Activated T-cell treated with anti-CD3 and anti-CD28 coated beads for 1 hour (primary cell): ENCODE measurements around the gene TPST2.
A peak's percentile ranks its signal among the peaks of the same experiment; 100 is the strongest.

Experiments
- DNase-seq: peaks from one replicate; pipeline ENCODE4 v3.0.0-alpha.2; 2020; ENCODE audit warnings: low read depth

Gene TPST2

DNA sequence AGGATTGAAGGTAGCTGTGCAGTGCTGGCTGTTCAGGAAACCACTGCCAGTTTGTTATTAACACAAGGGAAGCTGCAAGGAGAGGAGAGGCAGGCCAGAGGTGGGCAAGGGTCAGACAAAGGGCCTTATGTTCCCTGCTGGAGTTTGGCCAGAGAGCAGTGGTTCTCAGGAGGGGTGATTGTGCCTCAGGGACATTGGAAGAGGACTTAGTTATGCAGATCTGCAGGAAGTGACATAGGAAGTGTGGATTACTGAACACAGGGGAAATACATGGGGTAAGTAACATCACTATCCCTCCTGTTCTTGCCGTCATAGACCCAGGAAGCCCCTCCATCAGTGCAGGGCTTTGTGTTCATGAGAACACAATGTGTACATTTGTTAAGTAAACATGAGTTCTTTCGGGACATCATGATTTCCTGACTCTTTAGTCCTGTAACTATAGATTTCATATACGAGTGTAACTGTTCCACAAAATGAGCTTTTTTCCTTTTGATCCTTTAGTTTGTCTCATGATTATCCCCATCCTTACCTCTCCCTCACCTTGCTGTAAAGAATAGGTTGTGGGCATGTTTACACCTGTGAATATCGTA lies 100.4 kb downstream of the TPST2 start:
- no peak for DNase-seq

DNA sequence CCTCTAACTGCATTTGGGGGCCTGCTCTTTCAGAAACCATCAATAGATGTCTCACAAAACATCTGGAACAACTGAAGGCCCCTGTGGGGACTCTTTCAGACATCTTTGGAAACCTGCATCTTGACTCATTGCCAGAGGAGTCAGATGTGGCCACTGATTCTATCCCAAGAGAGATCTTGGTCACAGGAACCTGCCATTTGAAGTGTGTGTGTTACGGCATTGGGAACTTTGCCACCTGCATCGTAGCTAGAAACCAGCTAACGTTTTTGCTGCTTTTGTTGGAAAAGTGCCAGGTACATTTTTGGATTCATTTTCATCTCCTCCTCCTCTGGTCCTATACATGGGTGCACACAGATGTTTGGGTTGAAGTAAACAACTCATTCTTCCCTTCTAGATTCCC lies 101.9 kb downstream of the TPST2 start:
- no peak for DNase-seq

DNA sequence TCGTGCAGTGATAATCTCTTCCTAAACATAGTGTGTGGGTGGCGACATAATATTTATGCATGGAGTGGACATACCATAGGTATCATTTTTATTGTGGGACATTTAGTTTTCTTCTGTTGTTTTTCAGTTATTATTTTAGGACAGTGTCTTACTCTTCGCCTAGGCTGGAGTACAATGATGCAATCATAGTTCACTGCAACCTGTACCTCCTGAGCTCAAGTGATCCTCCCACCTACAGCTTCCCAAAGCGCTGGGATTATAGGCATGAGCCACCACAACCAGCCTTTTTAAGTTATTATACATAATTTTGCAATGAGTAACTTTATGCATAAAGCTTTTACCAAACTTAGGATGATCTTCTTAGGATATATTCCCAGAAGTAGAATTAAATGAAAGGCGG lies 103.5 kb downstream of the TPST2 start:
- no peak for DNase-seq

DNA sequence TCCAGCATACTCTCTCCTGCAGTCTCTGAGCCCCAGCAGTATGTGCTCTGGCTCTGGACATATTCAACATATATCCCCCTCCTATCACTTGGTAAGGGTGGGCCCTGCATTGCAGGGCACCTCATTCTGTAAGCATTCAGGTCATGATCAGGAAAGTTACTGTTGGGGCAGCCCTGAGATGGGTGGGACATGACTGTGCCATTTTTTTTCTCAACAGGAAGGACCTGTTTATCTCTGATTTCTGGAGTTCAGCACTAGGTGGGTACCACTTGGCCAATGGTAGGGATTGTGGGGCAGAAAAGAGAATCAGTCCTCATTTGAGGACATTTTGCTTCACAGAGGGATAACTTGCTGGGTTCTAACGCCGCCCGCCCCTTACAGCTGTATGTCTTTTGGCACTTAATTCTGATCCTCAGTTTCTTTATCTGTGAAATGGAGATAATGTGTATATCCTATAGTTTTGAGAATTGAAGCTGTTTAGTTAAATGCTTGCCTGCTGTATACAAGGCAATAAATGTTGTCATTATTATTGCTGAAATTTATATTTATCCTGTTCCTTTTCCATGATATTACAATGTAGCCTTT lies 104.0 kb downstream of the TPST2 start:
- no peak for DNase-seq

DNA sequence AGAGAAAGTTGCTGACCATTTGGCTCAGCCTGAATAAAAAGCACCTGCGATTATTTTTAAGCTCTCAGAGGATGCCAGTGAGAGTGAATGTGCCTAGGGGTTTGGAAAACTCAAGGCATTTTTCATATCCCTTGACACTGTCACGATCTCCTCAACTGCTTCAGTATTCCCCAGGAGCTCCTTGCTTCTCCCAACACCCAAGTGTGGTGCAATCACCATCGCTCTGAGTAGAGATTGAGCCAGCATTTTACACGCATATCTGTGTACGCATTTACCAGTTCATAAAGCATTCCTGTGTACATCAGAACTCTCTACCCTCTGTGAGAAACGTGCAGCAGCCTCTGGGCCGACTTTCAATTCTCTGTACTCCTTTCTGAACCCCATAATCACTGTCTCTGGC lies 104.9 kb downstream of the TPST2 start:
- DNase-seq: no peak

DNA sequence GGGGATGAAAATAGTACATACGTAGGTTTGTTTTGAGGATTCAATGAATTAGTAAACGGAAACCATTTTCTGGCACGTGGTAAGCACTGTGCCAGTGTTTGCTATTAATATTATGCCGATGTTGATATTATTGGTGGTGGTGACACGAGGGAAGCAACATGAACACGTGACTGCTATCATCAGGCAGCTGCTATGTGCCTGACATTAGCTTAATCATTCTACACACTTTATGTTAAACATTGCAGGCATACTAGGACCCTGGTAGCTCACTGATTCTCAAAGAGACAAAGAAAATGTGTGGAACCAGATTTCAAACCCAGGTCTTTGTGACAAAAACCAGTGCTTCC lies 105.6 kb downstream of the TPST2 start:
- DNase-seq: no peak

DNA sequence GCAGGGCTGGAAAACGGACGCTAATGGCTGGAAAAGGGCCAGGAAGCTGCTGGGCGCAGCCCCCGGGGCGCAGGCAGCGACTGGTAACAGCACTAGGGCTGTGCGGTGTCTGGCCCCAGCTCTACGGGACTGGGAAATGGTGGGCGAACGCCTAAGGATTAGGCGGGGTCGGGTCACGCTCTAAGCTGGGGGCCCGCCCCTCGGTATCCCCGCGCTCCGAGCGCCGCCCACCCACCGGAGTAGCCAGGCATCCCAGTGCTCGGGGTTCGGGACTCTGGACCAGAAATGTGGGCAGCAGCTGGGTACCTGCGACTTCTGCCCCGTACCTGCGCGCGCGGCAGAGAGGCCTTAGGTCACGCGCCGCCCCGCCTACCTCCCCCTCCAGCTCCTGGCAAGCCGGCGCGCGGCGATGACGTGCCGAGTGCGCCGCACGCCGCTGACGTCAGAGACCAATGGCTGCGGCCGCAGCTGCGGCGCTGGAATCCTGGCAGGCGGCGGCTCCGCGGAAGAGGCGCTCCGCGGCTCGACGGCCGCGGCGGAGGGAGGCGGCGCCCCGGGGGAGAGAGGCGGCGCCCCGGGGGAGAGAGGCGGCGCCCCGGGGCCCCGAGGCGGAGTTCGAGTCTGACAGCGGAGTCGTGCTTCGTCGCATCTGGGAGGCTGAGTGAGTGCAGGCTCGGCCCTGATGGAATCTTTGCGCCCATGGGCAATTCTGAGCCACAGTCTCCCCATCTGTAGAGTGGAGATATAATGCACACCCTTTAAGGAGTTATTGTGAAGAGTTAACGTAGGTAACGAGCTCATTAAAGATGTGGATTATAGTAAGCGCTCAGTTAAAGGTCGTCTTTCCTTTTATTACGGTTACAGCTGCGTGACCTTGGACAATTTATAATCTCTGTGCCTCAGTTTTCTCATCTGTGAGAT lies 106.2 kb downstream of the TPST2 start, which contains the start of the genes HPS4 and SRRD:
HPS4 (minus strand) TSS at position 345 of the 921 bp plus-strand sequence. CDS start 2,021 bp downstream, outside the sequence.
SRRD (plus strand) TSS at position 439 of the 921 bp plus-strand sequence; CDS start at position 453, 14 bp downstream.
- DNase-seq: peak; percentile 92

DNA sequence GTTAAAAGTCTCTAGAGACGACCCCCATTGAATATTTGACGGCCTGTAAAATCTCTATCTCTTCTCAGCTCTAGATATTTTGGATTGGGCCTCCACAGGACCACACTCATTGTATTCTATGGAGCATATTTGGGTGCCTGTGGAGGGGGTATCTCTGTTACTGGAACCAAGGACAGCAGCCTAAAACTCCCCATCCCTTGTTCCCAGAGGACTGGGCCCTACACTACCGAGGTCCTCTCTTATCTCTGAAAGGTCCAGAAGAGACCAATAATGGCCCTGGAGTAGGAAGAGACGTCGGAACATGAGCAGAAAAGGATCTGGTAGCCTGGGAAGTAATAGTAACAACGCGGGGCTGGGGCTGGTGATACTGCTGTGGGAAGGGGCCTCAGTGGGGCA lies 106.9 kb downstream of the TPST2 start:
- DNase-seq: no peak

DNA sequence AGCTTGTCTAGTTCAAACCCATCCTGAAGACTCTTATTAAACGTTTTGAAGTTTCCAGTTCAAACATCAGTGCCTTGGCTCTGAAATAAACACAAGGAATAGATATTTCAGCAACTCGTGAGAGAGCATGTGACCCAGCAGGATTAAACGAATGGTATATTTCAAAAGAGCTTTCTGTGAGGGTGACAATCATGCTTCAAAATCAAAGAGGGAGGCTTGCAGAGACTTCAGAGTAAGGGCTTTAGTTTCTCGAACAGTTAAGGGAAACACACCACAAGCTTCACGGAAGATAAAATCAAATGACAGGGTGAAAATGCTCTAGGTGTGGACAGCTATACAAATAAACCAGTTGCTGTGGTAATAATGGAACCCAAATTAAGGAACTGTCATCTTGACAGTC lies 107.8 kb downstream of the TPST2 start:
- no peak for DNase-seq

DNA sequence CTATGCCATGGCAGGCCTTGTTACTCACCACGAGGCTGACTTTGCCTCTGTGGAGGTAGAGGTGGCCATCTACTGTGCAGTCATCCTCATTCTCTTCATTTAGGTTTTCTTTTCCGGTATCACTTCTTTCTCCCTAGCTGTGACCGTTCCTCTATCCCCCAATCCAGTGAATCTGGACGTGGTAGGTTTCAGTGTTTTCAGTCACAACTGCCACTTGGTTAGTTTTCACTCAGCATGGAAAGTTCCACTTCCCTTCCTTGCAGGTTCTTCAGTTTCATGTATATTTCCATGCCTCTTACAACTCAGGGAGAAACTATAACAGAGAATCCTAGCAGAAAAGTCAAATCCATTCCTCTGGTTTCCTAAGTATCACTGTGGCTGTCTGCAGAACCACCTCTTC lies 108.2 kb downstream of the TPST2 start:
- DNase-seq: no peak

DNA sequence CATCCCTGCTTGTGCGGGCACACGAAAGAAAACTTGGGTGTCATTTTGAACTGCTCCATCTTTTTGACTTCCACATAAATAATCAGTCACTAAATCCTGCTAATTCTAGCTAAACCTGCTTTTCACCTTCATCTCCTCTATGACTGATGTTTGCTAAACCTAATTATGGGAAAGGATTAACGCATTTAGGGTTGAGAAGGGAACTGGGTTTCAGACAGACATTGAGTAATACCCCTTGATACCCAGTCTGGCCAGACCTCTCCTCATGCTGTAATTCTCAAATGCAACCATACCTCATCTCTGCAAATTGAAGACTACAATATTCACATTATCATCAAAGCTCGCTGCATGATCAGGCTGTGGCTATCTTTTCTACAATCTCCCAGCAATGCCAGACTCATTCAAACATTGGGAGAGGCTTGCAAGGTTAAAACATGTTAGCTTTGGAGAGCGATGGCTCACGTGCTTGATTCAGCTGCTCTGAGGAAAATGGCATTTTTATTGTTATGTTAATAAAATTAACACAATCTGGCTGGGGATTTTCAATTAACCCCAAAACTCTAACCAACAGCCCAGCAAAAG lies 108.7 kb downstream of the TPST2 start:
- DNase-seq: no peak

DNA sequence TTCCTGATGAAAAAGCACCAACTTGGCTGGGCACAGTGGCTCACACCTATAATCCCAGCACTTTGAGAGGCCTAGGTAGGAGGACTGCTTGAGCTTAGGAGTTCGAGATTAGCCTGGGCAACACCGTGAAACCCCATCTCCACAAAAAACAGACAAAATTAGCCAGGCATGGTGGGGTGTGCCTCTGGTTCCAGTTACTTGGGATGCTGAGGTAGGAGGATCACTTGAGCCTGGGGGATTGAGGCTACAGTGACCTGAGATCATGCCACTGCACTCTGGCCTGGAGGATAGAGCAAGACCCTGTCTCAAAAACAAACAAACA lies 109.4 kb downstream of the TPST2 start:
- DNase-seq: no peak

DNA sequence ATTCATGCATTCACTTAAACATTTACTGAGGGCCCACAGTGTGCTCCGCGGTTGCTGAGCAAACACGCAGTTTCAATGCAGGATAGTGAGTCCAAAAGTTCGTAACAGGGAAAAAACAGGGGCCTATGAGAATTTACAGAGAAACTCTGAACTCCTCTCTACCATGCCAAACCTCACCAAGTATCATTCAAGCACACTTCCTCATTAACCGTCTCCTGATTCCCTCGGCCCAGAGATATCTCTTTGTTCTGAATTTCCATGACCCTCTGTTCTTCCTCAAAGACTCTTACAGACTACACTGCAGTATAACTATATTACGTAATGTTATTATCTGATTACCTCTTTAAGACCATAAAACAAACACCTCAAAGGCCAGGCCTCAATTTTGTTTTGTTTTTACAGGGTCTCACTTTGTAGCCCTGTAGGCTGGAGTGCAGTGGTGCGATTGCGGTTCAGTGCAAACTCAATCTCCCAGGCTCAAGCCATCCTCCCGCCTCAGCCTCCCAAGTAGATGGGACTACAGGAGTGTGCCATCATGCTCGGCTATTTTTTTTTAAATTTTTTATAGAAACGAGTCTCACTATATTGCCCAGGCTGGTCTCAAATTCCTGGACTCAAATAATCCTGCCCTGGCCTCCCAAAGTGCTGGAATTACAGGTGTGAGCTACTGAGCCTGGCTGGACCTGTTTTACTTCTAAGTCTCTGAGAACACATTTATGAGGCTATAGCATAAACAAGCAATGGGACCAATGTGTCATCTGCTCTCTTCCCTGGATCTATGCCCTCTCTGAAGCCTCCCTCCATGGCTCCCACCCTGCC lies 109.9 kb downstream of the TPST2 start:
- no peak for DNase-seq

DNA sequence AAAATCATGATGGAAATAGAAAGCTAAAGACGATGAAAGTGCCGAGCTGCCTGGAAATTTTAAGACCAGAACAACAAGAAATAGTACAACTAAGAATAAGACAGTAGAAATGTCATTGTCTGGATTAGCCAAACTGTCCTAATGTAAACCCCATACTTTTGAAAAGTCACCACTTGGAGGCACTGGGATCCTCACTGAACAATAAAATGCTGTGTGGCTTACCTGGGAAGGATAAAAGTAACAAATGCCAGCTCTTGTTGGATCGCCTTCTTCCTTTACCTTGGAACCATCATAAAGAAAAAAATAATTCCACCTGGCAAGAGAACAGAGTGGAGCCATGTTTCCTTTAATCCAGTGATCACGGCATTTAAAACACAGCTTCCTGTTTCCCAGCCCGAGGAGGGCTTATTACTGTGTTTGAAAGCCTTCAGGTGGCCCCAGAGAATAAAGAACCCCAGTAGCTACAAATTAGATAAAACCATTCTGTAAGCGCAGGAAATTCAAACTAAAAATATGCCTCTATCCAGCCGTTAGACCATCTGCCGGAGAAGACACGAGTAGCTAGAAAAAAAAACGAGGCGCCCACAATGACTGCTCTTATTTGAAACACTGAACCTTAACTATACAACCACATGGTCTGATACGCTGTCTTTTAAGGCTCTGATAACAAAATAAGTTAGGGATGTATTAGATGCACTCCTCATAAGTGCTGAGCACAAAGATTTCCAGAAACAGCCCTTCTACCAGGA lies 110.7 kb downstream of the TPST2 start:
- DNase-seq: no peak

DNA sequence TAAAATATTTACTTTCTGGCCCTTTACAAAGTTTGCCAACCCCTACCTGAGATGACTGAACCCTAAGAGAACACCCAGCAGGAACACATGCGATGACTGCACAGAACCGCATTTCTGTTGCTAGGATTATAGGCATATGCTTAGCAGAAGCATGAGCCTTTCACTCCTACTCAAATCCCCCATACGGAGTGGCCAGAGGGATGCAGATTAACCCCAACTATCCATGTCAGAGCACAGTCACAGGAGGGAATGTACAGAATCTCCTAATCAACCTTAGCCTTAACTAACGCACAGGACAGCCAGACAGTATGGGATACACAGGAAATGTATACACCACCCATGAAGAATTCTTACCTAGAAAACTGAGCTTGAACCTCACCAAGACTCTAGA lies 112.6 kb downstream of the TPST2 start:
- no peak for DNase-seq

DNA sequence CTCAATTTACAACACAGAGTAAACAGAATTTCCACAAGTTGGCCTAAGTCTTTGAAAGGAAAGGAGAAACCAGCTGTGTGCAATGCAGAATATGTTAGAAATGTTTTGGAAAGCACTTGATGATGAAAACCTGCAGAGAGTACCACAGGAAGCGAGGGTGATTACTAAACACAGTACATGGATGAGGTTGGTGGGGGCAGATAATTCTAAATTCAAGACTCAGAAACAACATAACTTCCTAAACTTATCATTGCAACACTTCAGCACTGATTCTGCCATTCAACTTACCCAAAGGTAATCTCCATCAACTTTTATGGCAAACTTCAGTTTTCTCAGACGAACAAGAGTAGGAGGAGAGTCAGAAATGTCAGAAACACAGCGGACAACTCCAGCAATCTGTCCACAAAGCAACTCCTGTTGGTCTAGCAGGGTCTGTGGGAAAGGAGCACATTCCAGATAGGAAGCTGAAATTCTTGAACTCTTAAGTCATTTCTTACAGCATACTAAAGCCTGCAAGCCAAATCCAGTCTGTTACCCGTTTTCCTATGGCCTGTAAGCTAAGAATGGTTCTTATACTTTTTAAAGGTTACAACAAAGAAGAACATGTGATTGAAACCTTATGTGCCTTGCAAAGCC lies 113.1 kb downstream of the TPST2 start:
- DNase-seq: no peak

DNA sequence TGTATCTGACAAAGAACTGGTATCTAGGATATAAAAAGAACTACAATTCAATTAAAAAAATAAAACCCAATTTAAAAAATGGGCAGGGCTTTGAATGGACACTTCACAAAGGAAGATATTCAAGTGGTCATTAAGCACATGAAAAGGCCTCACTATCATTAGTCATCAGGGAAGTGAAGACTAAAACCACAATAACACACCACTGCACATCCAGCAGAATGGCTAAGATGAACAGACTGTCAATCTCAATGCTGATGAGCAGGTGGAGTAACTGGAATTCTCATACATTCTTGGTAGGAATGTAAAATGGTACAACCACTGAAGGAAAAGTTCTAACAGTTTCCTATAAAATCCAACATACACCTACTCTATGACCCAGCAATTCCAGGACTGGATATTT lies 115.2 kb downstream of the TPST2 start:
- DNase-seq: no peak
